VCaP (cell line): ENCODE results near the gene KDM4C.

Experiments
- H3K27ac ChIP-seq: fragments of 450-650 bp; 2 replicates; pipeline ENCODE4 v1.5.1; 2017
- CTCF ChIP-seq: fragments of 450-650 bp; conservative IDR thresholded peaks from 2 replicates; pipeline ENCODE4 v1.5.1; 2017; ENCODE audit warnings: mild to moderate bottlenecking, moderate library complexity

Gene KDM4C

GRCh38 chr9:6905850-6906375 lies 148.1 kb downstream of the KDM4C start:
- no peak for TF ChIP-seq CTCF
- no peak overlapping the region for H3K27ac ChIP-seq

- peak; percentile 99 for TF ChIP-seq CTCF
- H3K27ac ChIP-seq, result no peak overlapping the region
These were observed 150.1 kb downstream of the KDM4C start for GRCh38 chr9:6907772-6908381.

GRCh38 chr9:6909181-6909580 lies 151.4 kb downstream of the KDM4C start:
- no peak overlapping the region for H3K27ac ChIP-seq
- TF ChIP-seq CTCF, result no peak

- H3K27ac ChIP-seq, result no peak overlapping the region
- peak; percentile 79 for TF ChIP-seq CTCF
These were observed 152.3 kb downstream of the KDM4C start for GRCh38 chr9:6910032-6910431.

- H3K27ac ChIP-seq, result no peak overlapping the region
- TF ChIP-seq CTCF, result no peak
These were observed 152.7 kb downstream of the KDM4C start for GRCh38 chr9:6910497-6910896.

GRCh38 chr9:6911901-6912638 lies 154.3 kb downstream of the KDM4C start:
- no peak overlapping the region for H3K27ac ChIP-seq
- no peak for TF ChIP-seq CTCF

GRCh38 chr9:6915635-6916034 lies 157.9 kb downstream of the KDM4C start:
- H3K27ac ChIP-seq, result no peak overlapping the region
- no peak for TF ChIP-seq CTCF
